ENCODE results near the gene CMIP.

The CMIP gene

DNA sequence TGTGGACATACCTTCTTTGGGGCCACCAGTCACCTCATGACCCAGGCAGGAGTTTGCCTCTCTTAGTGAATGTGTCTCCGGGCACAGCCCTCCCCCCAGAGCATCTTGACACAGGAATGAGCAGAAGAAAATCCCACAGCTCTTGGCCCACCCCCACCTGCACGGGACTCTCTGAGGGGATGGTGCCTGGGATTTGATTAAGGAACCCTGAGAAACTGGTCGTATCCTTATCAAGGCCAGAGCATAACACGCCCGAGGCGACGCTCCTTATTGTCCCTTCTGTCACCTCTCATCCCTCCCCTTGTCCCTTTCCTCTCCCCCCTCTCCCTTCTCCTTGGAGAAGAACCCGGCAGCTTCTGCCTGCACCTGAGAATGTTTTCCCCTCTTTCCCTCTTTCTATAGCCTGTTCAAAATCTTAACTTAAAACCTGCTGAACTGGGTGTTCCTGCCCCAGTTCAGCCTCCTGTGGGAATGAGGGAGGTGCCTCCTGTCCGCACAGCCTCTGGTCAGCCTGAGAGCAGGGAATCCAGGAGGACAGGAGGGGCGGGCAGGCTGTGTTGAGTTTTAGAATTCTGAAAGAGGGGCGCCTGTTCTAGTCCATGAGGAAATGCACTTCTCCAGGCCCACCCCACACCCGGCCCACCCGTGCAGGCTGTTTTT lies 193.8 kb downstream of the CMIP start:
- H3K36me3 Mint-ChIP-seq = no peaks in the 10 kb centered on the region

GRCh38 chr16:81639348-81639747 lies 194.7 kb downstream of the CMIP start:
- H3K36me3 Mint-ChIP-seq = no peaks in the 10 kb centered on the region
- no peak overlapping the region for H3K27ac Mint-ChIP-seq
- CTCF ChIA-PET = no interaction called here
- no peaks in the 10 kb centered on the region for H3K27me3 Mint-ChIP-seq
- H3K4me3 Mint-ChIP-seq = no peak overlapping the region
- H3K4me1 Mint-ChIP-seq = peaks cover 9% of the 10 kb centered on the region
- no peak for DNase-seq
- no peaks in the 10 kb centered on the region for H3K9me3 Mint-ChIP-seq

More for the DNA sequence above, 193.8 kb downstream of the CMIP start:
- H3K4me1 Mint-ChIP-seq = peaks cover 18% of the 10 kb centered on the region
- no peak overlapping the region for H3K4me3 Mint-ChIP-seq
- H3K27ac Mint-ChIP-seq = no peak overlapping the region
- CTCF ChIA-PET = no interaction called here
- H3K27me3 Mint-ChIP-seq = no peaks in the 10 kb centered on the region
- H3K9me3 Mint-ChIP-seq = no peaks in the 10 kb centered on the region
- DNase-seq = no peak

DNA sequence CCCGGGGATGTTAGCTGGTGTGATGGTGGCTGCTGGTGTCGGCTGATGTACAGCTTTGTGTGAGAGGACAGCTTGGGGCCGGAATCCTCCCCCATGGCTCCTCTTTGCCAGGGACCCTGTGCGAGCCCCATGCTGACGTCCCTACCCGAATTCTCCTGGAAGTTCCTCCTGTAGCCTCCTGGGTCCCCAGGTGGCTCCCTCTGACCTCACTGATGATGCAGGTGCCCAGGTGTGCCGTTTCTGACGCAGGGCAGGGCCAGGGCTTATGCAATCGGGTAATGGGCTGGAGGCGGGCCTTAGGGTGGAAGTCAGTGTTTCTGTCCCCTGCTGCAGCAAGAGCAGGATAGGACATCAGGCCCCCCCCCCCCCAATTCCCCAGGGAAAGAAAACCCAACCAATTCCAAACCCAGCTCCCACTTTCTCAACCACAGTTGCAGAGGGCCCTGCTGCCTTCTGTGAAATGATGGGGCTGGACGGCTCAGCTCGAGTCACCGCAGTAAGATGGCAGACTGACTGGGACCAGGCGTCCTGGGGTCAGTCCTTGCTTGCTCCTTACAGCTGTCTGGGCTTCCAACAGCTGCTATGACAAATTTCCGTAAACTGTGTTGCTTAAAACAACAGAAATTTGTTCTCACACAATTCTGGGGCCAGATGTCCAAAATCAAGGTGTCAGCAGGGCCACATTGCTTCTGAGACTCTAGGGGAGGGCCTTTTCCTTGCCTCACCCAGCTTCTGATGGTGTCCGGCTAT lies 195.5 kb downstream of the CMIP start:
- no peak overlapping the region for H3K27ac Mint-ChIP-seq
- no peak for DNase-seq
- CTCF ChIA-PET = no interaction called here
- no peaks in the 10 kb centered on the region for H3K9me3 Mint-ChIP-seq
- no peaks in the 10 kb centered on the region for H3K27me3 Mint-ChIP-seq
- H3K4me3 Mint-ChIP-seq = no peak overlapping the region
- H3K36me3 Mint-ChIP-seq = no peaks in the 10 kb centered on the region
- H3K4me1 Mint-ChIP-seq = peaks cover 6% of the 10 kb centered on the region

DNA sequence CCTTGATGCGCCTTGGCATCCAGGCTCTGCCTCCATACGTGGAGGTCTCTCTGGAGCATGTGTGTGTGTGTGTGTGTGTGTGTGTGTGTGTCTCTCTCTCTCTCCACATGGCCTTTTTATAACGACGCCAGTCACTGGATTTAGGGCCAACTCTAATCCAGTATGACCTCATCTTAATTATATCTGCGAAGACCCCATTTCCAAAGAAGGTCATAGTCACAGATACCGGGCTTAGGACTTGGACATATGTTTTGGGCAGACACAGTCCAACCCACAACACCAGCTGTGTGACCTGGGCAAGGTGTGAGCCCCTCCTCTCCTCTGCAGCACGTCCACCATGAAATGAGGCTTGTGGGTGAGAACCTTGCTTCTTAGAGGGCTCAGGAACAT lies 196.1 kb downstream of the CMIP start:
- peaks cover 2% of the 10 kb centered on the region for H3K4me1 Mint-ChIP-seq
- no peaks in the 10 kb centered on the region for H3K36me3 Mint-ChIP-seq
- no peak overlapping the region for H3K27ac Mint-ChIP-seq
- H3K27me3 Mint-ChIP-seq = no peaks in the 10 kb centered on the region
- no peak for DNase-seq
- H3K9me3 Mint-ChIP-seq = no peaks in the 10 kb centered on the region
- CTCF ChIA-PET = interaction anchor here (0.6 kb wide), 1 partner anchor 128 kb away, joined by 3 read pairs; no protein-coding TSS in a partner anchor
- H3K4me3 Mint-ChIP-seq = no peak overlapping the region

DNA sequence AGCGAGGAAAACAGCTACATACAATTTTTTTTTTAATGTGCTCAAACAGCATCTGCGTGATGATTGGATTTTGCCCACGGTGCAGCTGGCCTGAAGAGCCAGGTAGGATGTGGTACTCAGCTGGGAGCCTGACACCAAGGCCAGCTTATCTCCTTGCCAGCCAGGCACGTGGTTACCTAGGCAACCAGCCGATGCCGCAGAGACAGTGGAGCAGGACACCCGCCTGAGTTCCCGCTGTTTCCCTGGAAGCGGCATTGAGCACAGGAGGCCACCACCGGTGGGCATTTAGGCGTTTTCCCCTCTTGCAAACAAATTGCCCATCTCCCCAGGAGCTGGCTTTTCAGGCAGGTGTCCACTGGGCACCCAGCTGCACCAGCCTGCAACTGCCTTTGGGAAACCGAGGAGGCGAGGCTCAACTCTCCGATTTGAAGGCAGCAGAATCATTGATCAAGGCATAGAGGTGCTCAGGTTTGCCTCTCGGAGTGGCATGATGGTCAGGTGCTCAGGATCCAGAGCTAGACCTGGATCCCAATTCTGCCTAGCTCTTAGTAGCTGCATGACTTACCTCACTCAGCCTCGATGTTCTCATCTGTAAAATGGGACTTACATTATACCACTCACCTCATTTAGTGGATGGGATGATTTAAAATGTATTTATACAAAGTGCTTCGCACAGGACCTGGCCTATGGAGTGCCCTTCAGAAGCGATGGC lies 196.9 kb downstream of the CMIP start:
- no peaks in the 10 kb centered on the region for H3K9me3 Mint-ChIP-seq
- H3K27ac Mint-ChIP-seq = no peak overlapping the region
- H3K27me3 Mint-ChIP-seq = no peaks in the 10 kb centered on the region
- H3K36me3 Mint-ChIP-seq = no peaks in the 10 kb centered on the region
- CTCF ChIA-PET = interaction anchor here (0.6 to 1.0 kb wide), 3 partner anchors 16 to 129 kb away, joined by 3 to 5 read pairs (median 3); no protein-coding TSS in a partner anchor
- no peak for DNase-seq
- no peaks in the 10 kb centered on the region for H3K4me1 Mint-ChIP-seq
- no peak overlapping the region for H3K4me3 Mint-ChIP-seq

DNA sequence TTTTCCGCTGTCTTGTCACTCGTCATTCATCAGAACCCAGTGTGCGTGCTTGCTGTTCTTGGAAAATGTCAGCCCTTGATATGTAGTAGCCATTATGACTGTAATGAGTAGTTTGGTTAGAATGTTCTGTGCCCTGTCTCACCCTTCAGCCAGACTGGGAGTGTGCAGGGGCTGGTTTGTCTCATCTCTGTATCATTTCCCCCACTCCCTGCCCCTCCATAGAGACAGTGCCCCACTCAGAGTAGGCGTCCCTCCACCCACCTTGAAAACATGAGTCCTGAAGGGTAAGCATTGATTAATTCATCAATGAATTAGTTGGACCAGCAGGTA lies 197.5 kb downstream of the CMIP start:
- Mint-ChIP-seq H3K27me3 (no peaks in the 10 kb centered on the region), H3K4me3 (no peak overlapping the region), H3K9me3 (no peaks in the 10 kb centered on the region), H3K4me1 (no peaks in the 10 kb centered on the region), H3K36me3 (no peaks in the 10 kb centered on the region), H3K27ac (no peak overlapping the region)
- CTCF ChIA-PET = interaction anchor here (0.8 to 1.0 kb wide), 2 partner anchors 17 to 20 kb away, joined by 3 to 5 read pairs; no protein-coding TSS in a partner anchor
- no peak for DNase-seq

DNA sequence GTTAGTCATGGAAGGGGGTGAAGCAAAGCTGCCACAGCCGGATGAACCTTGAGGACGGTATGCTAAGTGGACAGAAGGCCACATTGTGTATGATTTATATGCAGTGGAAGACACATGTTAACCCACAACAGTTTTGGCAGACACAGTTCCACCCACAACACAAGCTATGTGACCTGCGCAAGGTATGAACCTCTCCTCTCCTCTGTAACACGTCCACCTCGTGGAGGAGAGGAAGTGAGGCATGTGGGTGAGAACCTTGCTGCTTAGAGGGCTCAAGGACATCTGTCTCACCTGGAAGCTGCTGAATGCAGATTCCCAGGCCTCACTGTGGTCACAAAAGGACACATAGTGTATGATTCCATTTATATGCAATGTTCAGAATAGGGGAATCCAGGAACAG lies 198.3 kb downstream of the CMIP start:
- no peaks in the 10 kb centered on the region for H3K9me3 Mint-ChIP-seq
- H3K27ac Mint-ChIP-seq = no peak overlapping the region
- no peaks in the 10 kb centered on the region for H3K36me3 Mint-ChIP-seq
- DNase-seq = no peak
- no peaks in the 10 kb centered on the region for H3K27me3 Mint-ChIP-seq
- no peaks in the 10 kb centered on the region for H3K4me1 Mint-ChIP-seq
- CTCF ChIA-PET = no interaction called here
- no peak overlapping the region for H3K4me3 Mint-ChIP-seq

- CTCF ChIA-PET = no interaction called here
- Mint-ChIP-seq H3K4me3 (no peak overlapping the region), H3K27me3 (no peaks in the 10 kb centered on the region), H3K9me3 (no peaks in the 10 kb centered on the region), H3K36me3 (no peaks in the 10 kb centered on the region), H3K27ac (no peak overlapping the region), H3K4me1 (no peaks in the 10 kb centered on the region)
- DNase-seq = no peak
Observed at GRCh38 chr16:81645266-81645694, 200.7 kb downstream of the CMIP start.

GRCh38 chr16:81645925-81646324 lies 201.3 kb downstream of the CMIP start:
- H3K27me3 Mint-ChIP-seq = no peaks in the 10 kb centered on the region
- no peak overlapping the region for H3K4me3 Mint-ChIP-seq
- H3K27ac Mint-ChIP-seq = no peak overlapping the region
- H3K4me1 Mint-ChIP-seq = no peaks in the 10 kb centered on the region
- no peaks in the 10 kb centered on the region for H3K36me3 Mint-ChIP-seq
- DNase-seq = no peak
- CTCF ChIA-PET = no interaction called here
- H3K9me3 Mint-ChIP-seq = no peaks in the 10 kb centered on the region

GRCh38 chr16:81646561-81646960 lies 202.0 kb downstream of the CMIP start:
- CTCF ChIA-PET = no interaction called here
- DNase-seq = no peak
- no peaks in the 10 kb centered on the region for H3K36me3 Mint-ChIP-seq
- no peaks in the 10 kb centered on the region for H3K27me3 Mint-ChIP-seq
- no peak overlapping the region for H3K27ac Mint-ChIP-seq
- H3K4me1 Mint-ChIP-seq = no peaks in the 10 kb centered on the region
- H3K4me3 Mint-ChIP-seq = no peak overlapping the region
- no peaks in the 10 kb centered on the region for H3K9me3 Mint-ChIP-seq

DNA sequence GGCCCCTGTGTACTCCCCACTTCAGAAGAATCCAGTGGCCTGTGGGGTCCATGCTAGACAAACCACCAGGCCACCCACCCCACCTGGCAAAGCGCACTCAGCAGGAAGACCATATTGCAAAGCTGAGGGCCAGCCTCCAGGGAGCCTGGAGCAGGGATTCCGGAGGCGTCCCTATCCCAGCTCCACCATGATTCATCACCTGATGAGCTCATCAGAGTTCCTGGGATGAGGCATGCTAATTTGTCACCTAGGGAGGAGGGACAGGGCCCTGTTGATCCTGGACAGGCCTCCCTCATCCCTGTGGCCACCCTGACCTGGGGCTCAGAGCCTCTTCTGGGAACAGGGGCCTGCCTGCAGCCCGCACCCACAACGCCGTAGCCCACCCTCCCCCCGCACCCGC lies 202.9 kb downstream of the CMIP start:
- H3K4me1 Mint-ChIP-seq = no peaks in the 10 kb centered on the region
- H3K4me3 Mint-ChIP-seq = no peak overlapping the region
- DNase-seq = no peak
- no peak overlapping the region for H3K27ac Mint-ChIP-seq
- CTCF ChIA-PET = no interaction called here
- H3K9me3 Mint-ChIP-seq = no peaks in the 10 kb centered on the region
- no peaks in the 10 kb centered on the region for H3K36me3 Mint-ChIP-seq
- H3K27me3 Mint-ChIP-seq = no peaks in the 10 kb centered on the region

DNA sequence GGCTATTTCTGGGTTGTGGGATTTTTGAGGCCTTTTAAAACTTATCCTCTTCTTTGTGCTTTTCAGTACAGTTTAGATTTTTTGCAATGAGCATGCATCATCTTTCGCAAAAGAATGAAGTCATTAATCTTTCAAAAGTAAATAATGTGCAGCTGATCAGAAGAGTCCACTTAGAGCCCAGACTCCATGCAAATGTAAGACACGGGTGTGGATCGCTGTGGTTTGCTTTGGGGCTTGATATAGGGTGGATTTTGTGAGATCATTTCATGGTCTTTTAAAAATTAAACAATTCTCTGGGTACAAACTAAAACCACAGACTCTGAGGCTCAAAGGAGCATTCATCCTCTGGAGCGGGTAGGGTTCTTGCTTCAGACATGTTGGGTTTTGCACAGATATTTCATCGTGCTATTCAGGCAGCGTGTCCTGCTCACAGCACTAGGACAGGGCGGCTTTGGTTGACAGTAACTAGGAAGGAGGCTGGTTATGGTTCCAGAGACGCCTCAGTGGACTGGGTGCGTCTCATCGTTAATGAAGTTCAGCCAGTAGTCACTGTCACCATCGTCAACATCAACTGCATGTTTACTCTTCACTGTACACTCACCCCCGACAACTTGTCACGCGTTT lies 205.1 kb downstream of the CMIP start:
- H3K27ac Mint-ChIP-seq = no peak overlapping the region

GRCh38 chr16:81650281-81650680 lies 205.7 kb downstream of the CMIP start:
- Mint-ChIP-seq H3K4me3 (no peak overlapping the region), H3K4me1 (no peaks in the 10 kb centered on the region), H3K9me3 (no peaks in the 10 kb centered on the region), H3K27ac (no peak overlapping the region), H3K36me3 (no peaks in the 10 kb centered on the region), H3K27me3 (no peaks in the 10 kb centered on the region)
- CTCF ChIA-PET = interaction anchor here (1.5 kb wide), 1 partner anchor 246 kb away, joined by 4 read pairs; no protein-coding TSS in a partner anchor
- no peak for DNase-seq

More for the DNA sequence above, 205.1 kb downstream of the CMIP start:
- DNase-seq = no peak
- Mint-ChIP-seq H3K4me3 (no peak overlapping the region), H3K9me3 (no peaks in the 10 kb centered on the region), H3K36me3 (no peaks in the 10 kb centered on the region), H3K27me3 (no peaks in the 10 kb centered on the region), H3K4me1 (no peaks in the 10 kb centered on the region)
- CTCF ChIA-PET = interaction anchor here (1.5 kb wide), 1 partner anchor 245 kb away, joined by 4 read pairs; no protein-coding TSS in a partner anchor

DNA sequence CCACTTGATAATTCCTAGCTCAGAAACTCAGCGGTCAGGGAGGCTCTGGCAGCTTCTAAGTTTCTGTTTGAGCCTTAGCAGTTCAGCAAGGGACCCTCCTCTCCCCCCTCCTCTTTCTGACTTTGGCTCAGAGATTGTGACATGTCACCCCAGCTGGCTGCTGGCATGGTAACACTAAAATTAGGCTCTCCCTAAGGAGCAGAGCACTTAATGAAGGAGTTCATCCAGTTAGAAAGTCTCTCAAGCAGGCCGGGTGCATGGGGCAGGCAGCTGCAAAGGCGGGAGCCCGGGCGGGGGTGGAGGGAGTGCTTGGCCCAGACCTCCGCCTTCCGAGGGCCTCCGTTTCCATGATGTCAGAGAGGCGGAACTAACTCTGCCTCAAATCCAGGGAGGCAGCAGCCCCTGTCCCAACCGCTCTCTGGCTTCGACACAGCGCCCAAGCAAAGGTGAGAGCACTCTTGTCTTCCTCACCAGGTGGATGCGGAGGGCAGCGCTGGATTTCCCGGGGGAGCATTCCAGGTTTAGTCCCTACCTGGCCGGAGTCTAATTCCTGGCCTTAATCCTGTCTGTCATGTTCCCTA lies 206.5 kb downstream of the CMIP start:
- CTCF ChIA-PET = no interaction called here
- DNase-seq = no peak
- Mint-ChIP-seq H3K9me3 (no peaks in the 10 kb centered on the region), H3K36me3 (no peaks in the 10 kb centered on the region), H3K4me3 (no peak overlapping the region), H3K27me3 (no peaks in the 10 kb centered on the region), H3K4me1 (no peaks in the 10 kb centered on the region), H3K27ac (no peak overlapping the region)
